ENCODE measurements around the gene FAM149A.
A peak's percentile ranks its signal among the peaks of the same experiment; 100 is the strongest.

FAM149A gene

GRCh38 chr4:186202490-186203140, 98.1 kb downstream of the FAM149A start:
- no peaks in the 10 kb centered on the region; the same call in 1 of the 2 replicates for H3K4me1 ChIP-seq (ENCODE audit: control insufficient read depth, insufficient read depth, low read length)
- peak; percentile 9 for TF ChIP-seq ZBTB26 (tag by site-specific recombination; optimal IDR thresholded peaks at IDR 0.05)
- no peak; the same call in 1 of the 2 replicates for TF ChIP-seq GLIS1 (tag by site-specific recombination; IDR thresholded peaks at IDR 0.05)
- TF ChIP-seq ZSCAN4 (tag by site-specific recombination; IDR thresholded peaks at IDR 0.05), result peak; percentile 91
- TF ChIP-seq ZEB2 (tag by site-specific recombination; IDR thresholded peaks at IDR 0.05), result no peak
- peak; percentile 80; the same call in 1 of the 2 replicates for TF ChIP-seq ZNF18 (tag by site-specific recombination; IDR thresholded peaks at IDR 0.05)
- H3K36me3 ChIP-seq (ENCODE audit: control insufficient read depth in 2 of 2, insufficient read depth in 1 of 2, low read length in 2 of 2), result peaks cover 0 to 3% of the 10 kb centered on the region in 2 experiments; a peak in 1 of 3 replicates
- H3K9me3 ChIP-seq (ENCODE audit: control insufficient read depth, insufficient read depth, low read depth, low read length), result no peaks in the 10 kb centered on the region
- H3K27ac ChIP-seq (ENCODE audit: extremely low read depth, low read depth, low read length), result no peak overlapping the region
- ChIA-PET POLR2A (interaction anchor here (1.2 kb wide), 1 partner anchor 11 kb away, joined by 3 read pairs; the partner anchor contains the start of gene CYP4V2), CTCF (interaction anchor here (0.7 to 1.5 kb wide), 4 partner anchors 10 to 385 kb away, joined by 3 to 6 read pairs (median 3); no protein-coding TSS in a partner anchor)
- no peak overlapping the region for H3K4me3 ChIP-seq (ENCODE audit: low read depth, low read length)

- CTCF ChIA-PET, result interaction anchor here (0.6 to 1.4 kb wide), 7 partner anchors 11 to 909 kb away, joined by 3 to 4 read pairs (median 3); no protein-coding TSS in a partner anchor
- POLR2A ChIA-PET, result interaction anchor here (1.2 kb wide), 1 partner anchor 111 kb away, joined by 3 read pairs; no protein-coding TSS in a partner anchor
These were observed 98.9 kb downstream of the FAM149A start for GRCh38 chr4:186203406-186203805.

More at GRCh38 chr4:186203406-186203805, 98.9 kb downstream of the FAM149A start:
- H3K9me3 ChIP-seq (ENCODE audit: control insufficient read depth, insufficient read depth, low read depth, low read length), result no peaks in the 10 kb centered on the region
- no peak overlapping the region; the same call in 1 of the 2 replicates for H3K27ac ChIP-seq (ENCODE audit: extremely low read depth, low read depth, low read length)
- H3K36me3 ChIP-seq (ENCODE audit: control insufficient read depth in 2 of 2, insufficient read depth in 1 of 2, low read length in 2 of 2), result peaks cover 0 to 11% of the 10 kb centered on the region in 2 experiments; a peak in 1 of 3 replicates
- no peak for TF ChIP-seq ZSCAN4 (tag by site-specific recombination; IDR thresholded peaks at IDR 0.05)
- TF ChIP-seq ZNF140 (tag by site-specific recombination; IDR thresholded peaks at IDR 0.05), result no peak
- TF ChIP-seq ZFHX2 (tag by site-specific recombination; conservative IDR thresholded peaks at IDR 0.05), result peak; percentile 45
- peak; percentile 62; the same call in 1 of the 2 replicates for TF ChIP-seq EGR2 (tag by site-specific recombination; IDR thresholded peaks at IDR 0.05; ENCODE audit: low read depth)
- no peak for TF ChIP-seq INSM2 (tag by site-specific recombination; IDR thresholded peaks at IDR 0.05)
- no peak for TF ChIP-seq ZSCAN16 (tag by site-specific recombination; IDR thresholded peaks at IDR 0.05)
- TF ChIP-seq ZNF560 (tag by site-specific recombination; IDR thresholded peaks at IDR 0.05; ENCODE audit: borderline replicate concordance), result no peak
- peak; percentile 32; the same call in 1 of the 2 replicates for TF ChIP-seq ZBTB17 (tag by site-specific recombination; IDR thresholded peaks at IDR 0.05)
- no peak for TF ChIP-seq ZNF37A (tag by site-specific recombination; IDR thresholded peaks at IDR 0.05)
- TF ChIP-seq KLF9 (tag by site-specific recombination; IDR thresholded peaks at IDR 0.05; ENCODE audit: low read depth), result no peak
- TF ChIP-seq ZNF19 (tag by site-specific recombination; IDR thresholded peaks at IDR 0.05; ENCODE audit: low read depth), result no peak
- H3K4me1 ChIP-seq (ENCODE audit: control insufficient read depth, insufficient read depth, low read length), result no peaks in the 10 kb centered on the region; the same call in 1 of the 2 replicates
- H3K4me3 ChIP-seq (ENCODE audit: low read depth, low read length), result no peak overlapping the region

Measured in HEK293 (cell line).